Eye (tissue), 1 donor: Measurements from ENCODE around the gene ENG.
A peak's percentile ranks its signal among the peaks of the same experiment; 100 is the strongest.
"Not testable (repeated sequence)": the region's sequence is repeated elsewhere in the genome, so short reads cannot be mapped to it uniquely, and the experiment has no call there.

Experiments used
- DNase-seq: peaks from one replicate; pipeline ENCODE4 v3.0.0-alpha.2; 2015

Gene ENG

DNA sequence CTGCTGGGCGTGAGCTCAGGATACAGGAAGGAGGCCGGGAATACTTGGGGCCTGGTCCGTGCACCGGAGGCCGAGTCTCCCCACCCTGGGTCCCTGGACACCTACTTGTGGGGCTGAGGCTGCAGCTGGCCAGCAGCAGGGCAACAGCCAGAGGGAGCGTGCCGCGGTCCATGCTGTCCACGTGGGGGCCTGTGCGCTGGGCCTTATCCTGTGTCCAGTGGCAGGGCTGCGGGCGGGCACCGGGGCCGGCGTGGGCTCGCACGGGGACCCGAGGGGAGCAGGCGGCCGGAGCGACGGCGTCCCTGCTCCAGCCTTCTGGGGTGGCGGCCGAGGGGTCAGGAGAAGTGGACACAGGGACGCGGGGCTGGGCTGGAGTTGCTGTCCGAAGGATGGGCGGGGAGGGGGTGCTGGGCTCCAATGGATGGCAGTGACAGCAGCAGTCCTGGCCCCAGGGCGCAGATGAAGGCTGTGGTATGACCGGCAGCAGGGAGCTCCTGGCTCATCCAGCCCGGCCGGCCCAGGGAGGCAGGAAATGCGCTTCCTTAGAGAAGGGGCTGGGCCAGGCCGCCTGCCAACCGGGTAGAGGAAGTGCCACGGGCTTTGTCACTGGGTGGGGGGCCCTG, at the start of gene ENG:
TSS of gene ENG (minus strand) at position 475 of the 623 bp plus-strand sequence. CDS start at position 172, 303 bp downstream.
- DNase-seq, result no peak

GRCh38 chr9:127903557-127904475, 49.4 kb upstream of the ENG start:
- DNase-seq, result peak; percentile 44

GRCh38 chr9:127899128-127899943, 44.9 kb upstream of the ENG start, which contains the start of gene ST6GALNAC6:
Gene ST6GALNAC6 (minus strand): TSS chr9:127899603. CDS start chr9:127897981, 1,622 bp downstream.
- DNase-seq, result peak; percentile 87

- peak; percentile 72 for DNase-seq
These were observed 44.1 kb upstream of the ENG start for GRCh38 chr9:127898433-127899127.

- DNase-seq, result peak; percentile 90
These were observed 42.8 kb upstream of the ENG start for GRCh38 chr9:127897193-127897692.

DNA sequence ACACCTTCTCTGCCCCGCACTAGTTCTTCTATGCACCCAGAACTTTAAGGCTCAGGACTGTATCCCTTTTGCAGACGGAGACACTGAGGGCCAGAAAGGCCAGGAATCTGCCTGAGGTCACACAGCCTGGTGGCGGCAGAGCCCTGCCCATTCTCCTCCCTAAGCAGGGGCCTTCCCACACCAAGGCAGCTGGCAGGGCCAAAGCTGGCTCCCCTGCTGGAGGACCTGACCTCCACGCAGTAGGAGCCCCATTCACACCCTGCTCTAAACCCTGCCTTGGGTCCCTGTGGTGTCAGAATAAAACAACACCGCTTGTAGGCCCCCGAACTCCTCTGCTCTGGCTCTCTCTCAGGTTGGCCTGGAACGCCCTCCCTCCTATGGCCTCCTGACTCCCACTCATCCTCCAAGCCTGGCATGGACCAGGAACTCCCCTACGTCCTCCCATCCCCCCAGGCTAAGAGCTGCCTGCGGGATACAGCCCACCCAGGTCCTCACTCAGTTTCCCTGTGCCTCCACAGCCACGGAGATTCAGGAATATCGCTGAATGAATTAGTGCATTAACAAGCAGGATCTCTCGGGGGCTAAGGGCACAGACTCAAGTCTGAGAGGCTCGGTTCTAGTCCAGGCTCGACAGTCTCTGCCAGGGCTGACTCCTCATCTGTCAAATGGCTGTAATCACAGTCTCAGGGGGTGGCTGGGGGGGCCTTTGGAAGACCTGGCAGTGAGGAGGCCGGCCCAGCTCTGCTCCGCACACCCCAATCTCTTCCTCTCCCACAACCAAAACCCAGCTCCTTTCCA, 42.1 kb upstream of the ENG start:
- DNase-seq, result no peak

GRCh38 chr9:127895811-127896210, 41.4 kb upstream of the ENG start:
- DNase-seq, result no peak

DNA sequence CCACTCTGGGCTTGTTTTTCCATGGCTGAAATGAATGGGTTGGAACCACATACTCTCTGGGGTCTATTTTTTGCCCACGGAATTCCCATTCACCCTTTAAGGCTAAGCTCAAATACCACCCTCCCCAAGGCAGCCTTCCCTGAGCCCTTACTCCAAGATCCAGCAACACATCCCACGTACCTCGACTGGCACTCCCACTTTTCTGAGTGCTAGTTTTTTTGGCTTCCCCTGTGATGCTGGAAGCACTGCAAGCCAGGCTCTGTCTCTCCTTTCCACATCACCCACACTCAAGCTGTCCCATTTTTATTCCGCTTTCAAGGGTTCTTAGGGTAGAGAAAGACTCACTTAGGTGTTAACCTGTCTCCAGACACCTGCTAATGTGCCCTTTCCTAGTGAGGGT, 38.9 kb upstream of the ENG start:
- no peak for DNase-seq

GRCh38 chr9:127892831-127893230, 38.4 kb upstream of the ENG start:
- DNase-seq, result no peak

GRCh38 chr9:127890053-127890452, 35.6 kb upstream of the ENG start:
- no peak for DNase-seq

GRCh38 chr9:127887792-127888191, 33.3 kb upstream of the ENG start:
- DNase-seq, result peak; percentile 39

- DNase-seq, result no peak
These were observed 32.0 kb upstream of the ENG start for GRCh38 chr9:127886401-127886972.

- no peak for DNase-seq
These were observed 31.2 kb upstream of the ENG start for GRCh38 chr9:127885508-127886281.

DNA sequence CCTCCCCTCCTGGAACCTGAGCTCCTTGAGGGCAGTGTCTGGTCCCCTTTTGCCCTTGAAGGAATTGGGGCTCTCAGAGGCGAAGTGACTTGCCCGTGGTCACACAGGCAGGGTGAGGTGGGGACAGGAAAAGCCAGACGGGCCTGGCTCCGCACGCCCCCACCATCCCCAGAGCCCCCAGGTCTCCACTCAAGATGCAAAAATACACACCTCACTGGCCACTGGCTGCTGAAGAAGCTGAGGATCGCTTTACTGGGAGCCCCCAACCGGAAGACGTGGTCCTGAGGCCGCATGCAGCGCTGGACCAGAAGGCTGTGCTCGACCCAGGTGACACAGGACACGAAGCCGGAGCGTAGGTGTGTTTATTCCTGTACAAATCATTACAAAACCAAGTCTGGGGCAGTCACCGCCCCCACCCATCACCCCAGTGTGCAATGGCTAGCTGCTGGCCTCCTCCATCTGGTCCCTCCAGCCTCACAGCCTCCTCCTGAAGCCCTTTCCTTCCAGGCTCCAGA, 30.6 kb upstream of the ENG start:
- DNase-seq, result no peak

DNA sequence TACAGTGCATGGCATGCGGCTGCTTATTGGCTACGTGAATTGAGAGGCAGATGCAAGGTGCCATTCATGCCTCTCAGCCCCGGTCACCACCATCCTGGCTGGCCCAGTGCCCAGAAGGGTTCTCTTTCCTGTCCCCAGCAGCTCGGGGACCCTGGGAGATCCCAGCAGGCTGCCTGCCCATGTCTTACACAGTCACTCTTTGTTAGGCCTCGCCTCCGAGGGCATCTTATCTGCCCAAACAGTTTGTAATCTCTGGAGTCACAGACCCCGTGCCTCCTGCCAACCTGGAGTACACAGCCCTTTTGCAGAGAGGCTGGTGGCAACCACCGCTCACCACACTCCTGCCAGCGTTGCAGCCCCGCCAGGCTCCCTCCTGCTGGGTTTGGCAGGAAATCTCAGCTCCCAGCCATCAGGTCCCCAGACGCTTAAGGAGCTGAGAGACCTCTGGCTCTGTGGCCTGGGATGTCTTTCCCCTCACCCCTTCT, 30.0 kb upstream of the ENG start:
- no peak for DNase-seq

DNA sequence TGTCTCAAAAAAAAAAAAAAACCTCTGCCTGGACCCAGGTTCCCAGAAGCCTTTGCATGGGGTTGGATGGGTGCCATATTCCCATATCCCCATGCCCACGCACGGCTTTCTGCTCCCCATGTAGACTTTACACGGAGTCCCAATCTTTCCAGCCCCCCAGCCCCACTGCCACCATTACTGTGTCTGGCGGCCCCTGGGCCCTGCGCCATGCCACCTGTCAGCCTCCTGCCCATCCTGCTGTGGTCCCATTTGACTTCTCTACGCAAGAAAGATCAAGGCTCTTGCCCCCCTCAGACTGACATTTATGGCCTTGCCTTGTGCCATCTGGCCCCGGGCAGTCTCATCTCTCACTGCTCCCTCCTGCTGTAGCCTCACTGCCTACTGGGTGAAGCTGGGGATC, 29.5 kb upstream of the ENG start:
- no peak for DNase-seq

- DNase-seq, result not testable (repeated sequence)
These were observed 27.3 kb upstream of the ENG start for GRCh38 chr9:127881715-127882114.

DNA sequence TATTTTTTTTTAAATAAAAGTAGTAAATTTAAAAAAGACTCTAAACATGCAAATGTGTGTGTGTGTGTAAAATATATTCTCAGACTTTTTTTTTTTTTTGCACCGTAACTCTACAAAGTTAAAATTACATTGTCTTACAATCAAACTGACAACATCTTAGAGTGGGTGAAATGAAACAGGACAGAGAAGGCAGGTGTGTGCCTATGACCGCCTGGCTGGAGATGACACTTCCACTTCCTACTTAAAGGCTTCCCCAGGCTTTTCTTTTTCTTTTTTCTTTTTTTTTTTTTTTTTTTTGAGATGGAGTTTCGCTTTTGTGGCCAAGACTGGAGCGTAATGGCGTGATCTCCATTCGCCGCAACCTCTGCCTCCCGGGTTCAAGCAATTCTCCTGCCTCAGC, 25.7 kb upstream of the ENG start:
- no peak for DNase-seq

DNA sequence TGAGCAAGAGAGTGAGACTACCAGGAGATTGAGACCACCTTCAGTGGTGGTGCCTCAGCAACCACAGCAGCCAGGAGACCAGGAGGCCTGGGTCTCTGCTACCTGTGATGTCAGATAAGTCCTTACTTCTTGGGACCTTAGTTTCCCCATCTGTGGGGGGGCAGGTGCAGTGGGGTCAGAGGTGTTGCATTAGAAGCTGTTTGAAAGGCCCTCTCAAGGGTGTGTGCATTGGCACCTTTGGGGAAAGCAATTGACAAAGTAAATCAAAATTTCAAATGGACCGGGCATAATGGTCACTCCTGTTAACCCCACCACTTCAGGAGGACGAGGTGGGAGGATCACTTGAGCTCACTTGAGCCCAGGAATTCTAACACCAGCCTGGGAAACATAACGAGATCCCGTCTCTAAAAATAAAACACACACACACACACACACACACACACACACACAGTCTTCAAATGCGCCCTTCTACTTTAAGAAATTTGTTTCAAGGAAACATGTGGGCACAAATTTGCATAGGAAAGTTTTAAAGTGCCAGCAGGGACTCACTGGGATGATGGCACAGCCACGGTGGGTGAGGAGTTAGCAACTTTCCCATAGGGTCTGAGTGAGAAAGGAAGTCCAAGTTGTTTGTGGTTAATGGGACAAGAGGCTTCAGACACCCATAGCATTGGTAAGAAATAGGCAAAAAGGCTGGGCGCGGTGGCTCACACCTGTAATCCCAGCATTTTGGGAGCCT, 24.4 kb upstream of the ENG start:
- DNase-seq, result no peak
